ENCODE data around the gene DUS2. TPM values are rescaled to one million over a fixed set of nuclear protein-coding genes. Genes with fewer than 3 reads are reported as not detected.
A peak's percentile ranks its signal among the peaks of the same experiment; 100 is the strongest.

DUS2 gene
- polyA plus RNA-seq, 1 donor (not counting 4 experiments of a cell fraction or from before 2014, with no cell fraction given), result 22.9 TPM

DNA sequence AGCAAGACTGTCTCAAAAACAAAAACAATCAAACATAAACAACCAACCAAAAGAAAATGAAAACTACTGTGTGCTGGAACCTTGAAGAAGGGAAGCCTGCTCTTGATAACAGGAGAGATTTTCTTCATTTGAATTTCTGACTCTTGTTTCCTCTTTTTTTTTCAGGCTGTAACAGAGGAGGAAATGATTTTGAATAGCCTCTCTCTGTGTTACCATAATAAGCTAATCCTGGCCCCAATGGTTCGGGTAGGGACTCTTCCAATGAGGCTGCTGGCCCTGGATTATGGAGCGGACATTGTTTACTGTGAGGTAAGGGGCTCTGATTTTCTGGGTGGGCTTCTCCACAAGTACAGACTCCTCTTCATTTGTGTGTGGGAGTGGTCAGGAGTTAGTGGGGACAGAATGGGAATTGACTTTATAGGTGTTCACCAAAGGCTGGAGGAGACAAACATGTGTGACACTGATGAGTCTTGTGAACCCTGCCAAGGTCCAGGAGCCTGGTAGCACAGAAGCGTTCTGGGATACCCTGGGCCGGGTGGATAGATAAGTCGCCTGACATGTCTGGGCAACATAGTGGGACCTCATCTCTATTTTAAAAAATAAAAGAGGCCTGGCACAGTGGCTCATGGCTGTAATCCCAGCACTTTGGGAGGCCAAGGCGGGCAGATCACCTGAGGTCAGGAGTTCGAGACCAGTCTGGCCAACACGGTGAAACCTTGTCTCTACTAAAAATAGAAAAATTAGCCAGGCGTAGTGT, 14.9 kb downstream of the DUS2 start:
- Histone ChIP-seq H3K4me3 (ENCODE audit: control insufficient read depth in 2 of 3, extremely low read depth in 1 of 3, insufficient read depth in 2 of 3, low read depth in 1 of 3, low read length in 3 of 3) (no peak overlapping the region), H3K4me2 (ENCODE audit: control insufficient read depth, extremely low read depth, insufficient read depth, low read depth, low read length) (no peak overlapping the region), H3K79me2 (ENCODE audit: control insufficient read depth, insufficient read depth, low read length) (no peaks in the 10 kb centered on the region), H3K4me1 (ENCODE audit: control insufficient read depth, extremely low read depth, insufficient read depth, low read length) (no peaks in the 10 kb centered on the region), H3K9me1 (ENCODE audit: control insufficient read depth, extremely low read depth, insufficient read depth, low read length) (no peaks in the 10 kb centered on the region), H2AFZ (ENCODE audit: control insufficient read depth, low read length) (no peak overlapping the region), H4K20me1 (ENCODE audit: control insufficient read depth, extremely low read depth, insufficient read depth, low read length) (no peaks in the 10 kb centered on the region), H3K27ac (ENCODE audit: control insufficient read depth, insufficient read depth, low read length) (no peak overlapping the region), H3K9ac (ENCODE audit: control insufficient read depth, extremely low read depth, insufficient read depth, low read length) (no peak overlapping the region), H3K27me3 (ENCODE audit: control insufficient read depth, extremely low read depth, insufficient read depth, low read length) (no peaks in the 10 kb centered on the region), H3K36me3 (ENCODE audit: control insufficient read depth in 2 of 2, extremely low read depth in 1 of 2, insufficient read depth in 2 of 2, low read length in 2 of 2) (peaks cover 7% of the 10 kb centered on the region in 2 experiments), H3K9me3 (ENCODE audit: control insufficient read depth, low read depth, low read length) (no peaks in the 10 kb centered on the region)
- dilution Hi-C loops (cut with MboI; ENCODE audit: extremely low pct_ligation_motif_present, low sequenced_read_pairs), result no loop called here
- DNase-seq (ENCODE audit: low read depth, low spot score) (no peak), FAIRE-seq (no peak)
- TF ChIP-seq, protein P1, sequence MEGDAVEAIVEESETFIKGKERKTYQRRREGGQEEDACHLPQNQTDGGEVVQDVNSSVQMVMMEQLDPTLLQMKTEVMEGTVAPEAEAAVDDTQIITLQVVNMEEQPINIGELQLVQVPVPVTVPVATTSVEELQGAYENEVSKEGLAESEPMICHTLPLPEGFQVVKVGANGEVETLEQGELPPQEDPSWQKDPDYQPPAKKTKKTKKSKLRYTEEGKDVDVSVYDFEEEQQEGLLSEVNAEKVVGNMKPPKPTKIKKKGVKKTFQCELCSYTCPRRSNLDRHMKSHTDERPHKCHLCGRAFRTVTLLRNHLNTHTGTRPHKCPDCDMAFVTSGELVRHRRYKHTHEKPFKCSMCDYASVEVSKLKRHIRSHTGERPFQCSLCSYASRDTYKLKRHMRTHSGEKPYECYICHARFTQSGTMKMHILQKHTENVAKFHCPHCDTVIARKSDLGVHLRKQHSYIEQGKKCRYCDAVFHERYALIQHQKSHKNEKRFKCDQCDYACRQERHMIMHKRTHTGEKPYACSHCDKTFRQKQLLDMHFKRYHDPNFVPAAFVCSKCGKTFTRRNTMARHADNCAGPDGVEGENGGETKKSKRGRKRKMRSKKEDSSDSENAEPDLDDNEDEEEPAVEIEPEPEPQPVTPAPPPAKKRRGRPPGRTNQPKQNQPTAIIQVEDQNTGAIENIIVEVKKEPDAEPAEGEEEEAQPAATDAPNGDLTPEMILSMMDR (optimal IDR thresholded peaks at IDR 0.05 in 1 of 3, IDR thresholded peaks at IDR 0.05 in 1 of 3, conservative IDR thresholded peaks at IDR 0.05 in 1 of 3; ENCODE audit: extremely low read depth in 1 of 3, insufficient read depth in 2 of 3, low read length in 3 of 3), result no peak
- TF ChIP-seq EZH2 (IDR thresholded peaks at IDR 0.05; ENCODE audit: low read length), result no peak

DNA sequence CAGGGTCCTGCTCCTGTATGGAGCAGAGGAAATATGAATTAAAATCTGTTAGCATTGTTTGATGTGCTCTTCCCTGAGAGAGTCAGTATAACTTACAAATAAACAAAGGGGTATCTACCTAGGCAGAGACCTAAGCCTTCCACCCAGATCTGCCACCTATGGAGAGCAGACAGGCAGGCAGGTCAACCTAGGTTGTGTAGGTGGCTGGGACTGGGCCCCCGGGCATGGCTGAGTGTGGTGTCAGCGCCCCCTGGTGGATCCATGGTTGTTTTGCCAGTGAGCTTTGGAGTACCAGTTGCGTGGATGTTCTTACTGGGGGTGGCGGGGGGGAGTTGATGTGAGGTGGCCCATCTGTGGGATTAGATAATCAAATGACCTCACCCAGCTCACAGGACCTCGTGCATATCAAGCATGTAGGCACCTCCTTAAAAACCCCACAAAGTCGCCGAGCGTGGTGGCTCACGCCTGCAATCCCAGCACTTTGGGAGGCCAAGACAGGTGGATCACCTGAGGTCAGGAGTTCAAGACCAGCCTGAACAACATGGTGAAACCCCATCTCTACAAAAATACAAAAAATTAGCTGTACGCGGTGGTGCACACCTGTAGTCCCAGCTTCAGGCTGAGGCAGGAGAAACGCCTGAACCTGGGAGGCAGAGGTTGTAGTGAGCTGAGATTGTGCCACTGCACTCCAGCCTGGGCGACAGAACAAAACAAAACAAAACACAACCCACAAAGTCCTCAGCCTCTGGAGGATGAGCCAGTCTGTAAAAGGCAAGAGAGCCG, 17.6 kb downstream of the DUS2 start:
- no peak for TF ChIP-seq EZH2 (IDR thresholded peaks at IDR 0.05; ENCODE audit: low read length)
- TF ChIP-seq, protein P1 (optimal IDR thresholded peaks at IDR 0.05 in 1 of 3, IDR thresholded peaks at IDR 0.05 in 1 of 3, conservative IDR thresholded peaks at IDR 0.05 in 1 of 3; ENCODE audit: extremely low read depth in 1 of 3, insufficient read depth in 2 of 3, low read length in 3 of 3), result peak; percentile 87 to 97 (median 90)
- no peaks in the 10 kb centered on the region for H3K27me3 ChIP-seq (ENCODE audit: control insufficient read depth, extremely low read depth, insufficient read depth, low read length)
- no peaks in the 10 kb centered on the region for H4K20me1 ChIP-seq (ENCODE audit: control insufficient read depth, extremely low read depth, insufficient read depth, low read length)
- no peaks in the 10 kb centered on the region for H3K9me3 ChIP-seq (ENCODE audit: control insufficient read depth, low read depth, low read length)
- peak; percentile 46 for DNase-seq (ENCODE audit: low read depth, low spot score)
- peak; percentile 75 for FAIRE-seq
- peaks cover 1% of the 10 kb centered on the region for H3K79me2 ChIP-seq (ENCODE audit: control insufficient read depth, insufficient read depth, low read length)
- no peak overlapping the region for H3K27ac ChIP-seq (ENCODE audit: control insufficient read depth, insufficient read depth, low read length)
- H3K4me2 ChIP-seq (ENCODE audit: control insufficient read depth, extremely low read depth, insufficient read depth, low read depth, low read length), result no peak overlapping the region
- peaks cover 7% of the 10 kb centered on the region in 2 experiments for H3K36me3 ChIP-seq (ENCODE audit: control insufficient read depth in 2 of 2, extremely low read depth in 1 of 2, insufficient read depth in 2 of 2, low read length in 2 of 2)
- dilution Hi-C loops (cut with MboI; ENCODE audit: extremely low pct_ligation_motif_present, low sequenced_read_pairs), result no loop called here
- no peaks in the 10 kb centered on the region for H3K4me1 ChIP-seq (ENCODE audit: control insufficient read depth, extremely low read depth, insufficient read depth, low read length)
- no peak overlapping the region for H2AFZ ChIP-seq (ENCODE audit: control insufficient read depth, low read length)
- no peak overlapping the region for H3K4me3 ChIP-seq (ENCODE audit: control insufficient read depth in 2 of 3, extremely low read depth in 1 of 3, insufficient read depth in 2 of 3, low read depth in 1 of 3, low read length in 3 of 3)
- H3K9me1 ChIP-seq (ENCODE audit: control insufficient read depth, extremely low read depth, insufficient read depth, low read length), result no peaks in the 10 kb centered on the region
- H3K9ac ChIP-seq (ENCODE audit: control insufficient read depth, extremely low read depth, insufficient read depth, low read length), result no peak overlapping the region
